CD4-positive, alpha-beta T cell treated with Interleukin-12 subunit alpha and Interleukin-12 subunit beta, for 1 hour (primary cell): ENCODE measurements around the gene NIFK.
"Not testable (repeated sequence)": the region's sequence is repeated elsewhere in the genome, so short reads cannot be mapped to it uniquely, and the experiment has no call there.

ENCODE experiments used
- DNase-seq: peaks from one replicate; pipeline ENCODE4 v3.0.0-alpha.2; 2020

The NIFK gene

GRCh38 chr2:121690572-121690971, 46.1 kb downstream of the NIFK start:
- DNase-seq, result not testable (repeated sequence)

- DNase-seq, result no peak
Observed at GRCh38 chr2:121690095-121690494, 46.6 kb downstream of the NIFK start.

- no peak for DNase-seq
Observed at GRCh38 chr2:121689356-121689755, 47.3 kb downstream of the NIFK start.

- no peak for DNase-seq
Observed at GRCh38 chr2:121688820-121689219, 47.9 kb downstream of the NIFK start.

DNA sequence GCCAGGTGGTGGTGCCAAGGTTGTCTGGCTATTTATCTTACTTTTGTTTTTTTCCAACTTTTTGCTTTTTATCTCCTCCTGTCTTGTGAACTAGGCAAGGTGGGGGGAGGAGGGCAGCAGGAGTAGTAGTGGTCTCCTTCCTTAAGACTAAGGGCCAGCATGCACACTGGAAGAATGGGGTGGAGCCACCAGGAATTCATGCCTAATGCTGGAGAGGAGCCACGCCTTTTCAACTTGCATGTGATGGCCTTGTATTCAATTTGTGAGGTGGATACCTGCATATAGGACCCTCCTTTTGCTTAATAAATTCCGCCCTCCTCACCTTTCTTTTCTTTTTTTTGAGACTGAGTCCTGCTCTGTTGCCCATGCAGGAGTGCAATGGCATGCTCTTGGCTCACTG, 49.8 kb downstream of the NIFK start:
- no peak for DNase-seq

DNA sequence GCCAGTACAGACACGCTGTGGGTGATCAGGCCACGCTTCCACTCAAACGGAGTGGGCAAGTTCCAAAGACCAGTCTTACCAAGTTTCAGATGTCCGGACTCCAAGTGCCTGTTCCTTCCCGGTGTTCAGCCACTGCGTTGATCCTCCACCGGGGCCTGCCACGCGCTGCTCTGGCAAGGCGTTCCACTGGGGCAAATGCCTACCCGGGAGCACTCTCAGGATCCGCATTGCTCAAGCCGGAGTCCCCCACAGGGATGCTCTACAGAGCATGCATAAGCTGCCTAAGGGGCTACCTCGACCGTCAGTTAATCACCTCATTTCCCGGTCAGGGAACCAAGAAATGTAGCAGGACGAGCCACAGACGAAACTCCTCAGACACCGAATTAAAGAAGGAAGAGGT, 50.5 kb downstream of the NIFK start:
- no peak for DNase-seq

DNA sequence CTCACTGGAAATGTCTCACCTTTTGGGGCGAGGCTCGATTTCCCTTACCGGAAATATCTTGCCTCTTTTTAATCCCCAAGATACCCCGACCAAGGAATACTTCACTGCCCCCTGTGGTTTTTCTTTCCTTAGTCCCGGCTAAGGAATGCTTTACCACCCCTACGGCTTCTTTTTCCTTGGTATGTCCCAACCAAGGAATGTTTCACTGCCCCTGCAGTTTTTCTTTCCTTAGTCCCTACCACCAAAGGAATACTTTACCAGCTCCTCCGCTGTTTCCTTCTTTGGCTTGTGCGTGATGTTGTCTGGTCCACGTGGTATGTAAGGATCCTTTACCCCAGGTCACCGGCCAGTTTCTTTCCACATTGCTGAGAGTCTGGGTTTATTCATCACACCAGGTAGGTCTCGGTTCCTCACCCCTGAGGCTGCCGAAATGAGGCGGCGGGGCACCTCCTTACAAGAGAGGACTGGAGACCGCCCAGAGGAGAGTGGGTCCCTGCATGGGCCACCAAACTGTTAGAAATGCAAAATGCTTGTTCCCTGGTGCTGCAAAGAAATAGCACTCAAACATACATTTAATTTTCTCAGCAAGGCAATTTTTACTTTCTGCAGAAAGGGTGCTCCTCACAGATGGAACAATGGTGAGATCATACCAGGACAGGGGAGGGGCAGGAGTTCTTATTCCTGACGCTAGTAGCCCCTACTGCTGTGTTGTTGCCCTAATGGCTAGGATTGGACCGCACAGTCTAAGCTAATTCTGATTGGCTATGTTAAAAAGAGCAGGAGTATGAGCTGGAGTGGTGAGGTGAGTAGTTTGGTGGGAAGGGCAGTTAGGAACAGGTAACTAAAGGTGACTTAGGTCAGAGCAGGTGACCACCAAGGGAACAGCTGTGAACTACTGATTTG, 54.0 kb downstream of the NIFK start:
- DNase-seq, result no peak

DNA sequence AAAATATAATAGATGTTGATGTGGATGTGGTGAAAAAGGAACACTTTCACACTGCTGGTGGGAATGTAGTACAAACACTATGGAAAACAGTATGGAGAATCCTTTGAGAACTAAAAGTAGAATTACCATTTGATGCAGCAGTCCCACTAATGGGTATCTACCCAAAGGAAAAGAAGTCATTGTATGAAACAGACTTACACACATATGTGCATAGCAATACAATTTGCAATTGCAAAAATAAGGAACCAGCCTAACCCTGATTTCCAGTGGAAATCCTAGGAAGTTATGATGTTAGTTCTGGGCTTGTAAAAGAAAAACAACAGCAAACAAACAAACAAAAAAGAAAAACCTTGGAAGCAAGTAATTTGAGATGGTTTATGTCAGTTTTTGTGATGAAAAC, 58.8 kb downstream of the NIFK start:
- DNase-seq, result no peak
